H1 (cell line): Measurements from ENCODE around the gene FAM174B. TPM values are rescaled to one million over a fixed set of nuclear protein-coding genes. Genes with fewer than 3 reads are reported as not detected.

Experiments
- CTCF ChIA-PET: fragments of 300-600 bp; sonication (Branson Sonifier 250); formaldehyde crosslinking; loops from one replicate; lab custom pipeline; 2021; ENCODE audit not compliant: partially characterized antibody; lab: Charles Lee
- POLR2A ChIA-PET: fragments of 300-600 bp; sonication (Branson Sonifier 250); formaldehyde crosslinking; loops from one replicate; lab custom pipeline; 2021; ENCODE audit warnings: inconsistent platforms; ENCODE audit not compliant: partially characterized antibody; lab: Charles Lee
- DNase-seq, 2 experiments: peaks; one replicate each; pipeline versions ENCODE4 v3.0.0 to v3.0.0-alpha.2; 2010 to 2022; ENCODE audit warnings: low spot score in 2 of 2, low read depth in 1 of 2, mixed read lengths in 1 of 2
- FAIRE-seq: peaks from 2 replicates; lab custom pipeline; 2011; peaks lifted over from hg19 to GRCh38; lab: Jason Lieb, UNC
- H2AFZ ChIP-seq: 2 replicates; pipeline ENCODE4 v1.8.1; 2012; ENCODE audit warnings: low read length, inconsistent platforms
- H2AK5ac ChIP-seq: 2 replicates; pipeline ENCODE4 v1.6.1; 2013; ENCODE audit warnings: low read depth, low read length
- H2BK120ac ChIP-seq: replicated peaks from 2 replicates; pipeline ENCODE3; 2013; ENCODE audit warnings: low read depth, low read length, inconsistent platforms
- H2BK12ac ChIP-seq: 2 replicates; pipeline ENCODE4 v1.6.1; 2013; ENCODE audit warnings: low read depth, low read length
- H2BK15ac ChIP-seq: 2 replicates; pipeline ENCODE4 v1.6.1; 2013; ENCODE audit warnings: low read length
- H2BK20ac ChIP-seq: 2 replicates; pipeline ENCODE4 v1.6.1; 2013; ENCODE audit warnings: low read length
- H2BK5ac ChIP-seq: 2 replicates; pipeline ENCODE4 v1.6.1; 2013; ENCODE audit warnings: low read depth, low read length
- H3K14ac ChIP-seq: 2 replicates; pipeline ENCODE4 v1.6.1; 2013; ENCODE audit warnings: inconsistent platforms; ENCODE audit not compliant: insufficient read length
- H3K18ac ChIP-seq: 2 replicates; pipeline ENCODE4 v1.6.1; 2013; ENCODE audit warnings: low read length; ENCODE audit errors: extremely low read depth
- H3K23ac ChIP-seq: 2 replicates; pipeline ENCODE4 v1.6.1; 2013; ENCODE audit warnings: inconsistent platforms; ENCODE audit not compliant: insufficient read length
- H3K23me2 ChIP-seq: 2 replicates; pipeline ENCODE4 v1.6.1; 2013; ENCODE audit warnings: low read depth, low read length
- H3K27ac ChIP-seq: 2 replicates; pipeline ENCODE4 v1.6.1; 2011; ENCODE audit warnings: low read depth, low read length, inconsistent platforms
- H3K27me3 ChIP-seq, 4 experiments: replicated peaks in 1 of 4; 1 replicate in 1 of 4; 2 replicates in 3 of 4; pipeline versions ENCODE4 v1.6.1 to v1.8.1; 2011 to 2013; ENCODE audit warnings: low read length in 3 of 4, mild to moderate bottlenecking in 3 of 4, inconsistent platforms in 2 of 4, mixed read lengths in 2 of 4, moderate library complexity in 1 of 4; ENCODE audit not compliant: control insufficient read depth in 3 of 4, insufficient read depth in 3 of 4; ENCODE audit errors: extremely low read depth in 1 of 4
- H3K36me3 ChIP-seq, 4 experiments: 2 replicates each; pipeline versions ENCODE4 v1.6.1 to v1.8.1; 2011 to 2013; ENCODE audit warnings: mild to moderate bottlenecking in 4 of 4, low read length in 3 of 4, moderate library complexity in 2 of 4, control low read depth in 1 of 4, inconsistent platforms in 1 of 4; ENCODE audit not compliant: insufficient read depth in 4 of 4, control insufficient read depth in 2 of 4
- H3K4ac ChIP-seq: replicated peaks from 2 replicates; pipeline ENCODE3; 2013; ENCODE audit warnings: low read length, low read depth, mixed read lengths, inconsistent platforms; ENCODE audit not compliant: insufficient read length
- H3K4me1 ChIP-seq, 4 experiments: replicated peaks in 1 of 4; 1 replicate in 1 of 4; 2 replicates in 3 of 4; pipeline versions ENCODE4 v1.6.1 to v1.8.1; 2011 to 2013; ENCODE audit warnings: low read length in 3 of 4, inconsistent platforms in 2 of 4, mixed read lengths in 1 of 4; ENCODE audit not compliant: insufficient read depth in 4 of 4, control insufficient read depth in 3 of 4
- H3K4me2 ChIP-seq, 2 experiments: 2 replicates each; pipeline versions ENCODE4 v1.6.1 to v1.8.1; 2011 to 2013; ENCODE audit warnings: low read depth in 2 of 2, low read length in 2 of 2, control low read depth in 1 of 2, inconsistent platforms in 1 of 2, mild to moderate bottlenecking in 1 of 2; ENCODE audit not compliant: insufficient read depth in 1 of 2
- H3K4me3 ChIP-seq, 4 experiments: fragments of 200-600, 300-600 bp in 1 of 4; sonication (generic), shearing (Covaris generic), sonication (Bioruptor Twin) in 1 of 4; 2 replicates each; pipeline versions ENCODE4 v1.5.1 to v1.8.1; 2011 to 2016; ENCODE audit warnings: low read length in 4 of 4, low read depth in 3 of 4, control low read depth in 2 of 4, inconsistent platforms in 2 of 4, mild to moderate bottlenecking in 2 of 4, mixed read lengths in 1 of 4, moderate library complexity in 1 of 4; ENCODE audit not compliant: insufficient read depth in 2 of 4; ENCODE audit errors: extremely low read depth in 1 of 4
- H3K56ac ChIP-seq: replicated peaks from 2 replicates; pipeline ENCODE3; 2013; ENCODE audit warnings: low read depth, mild to moderate bottlenecking, mixed read lengths, low read length, inconsistent platforms; ENCODE audit not compliant: insufficient read length
- H3K79me1 ChIP-seq: 2 replicates; pipeline ENCODE4 v1.6.1; 2013; ENCODE audit warnings: low read depth, low read length, control low read depth
- H3K79me2 ChIP-seq, 2 experiments: 2 replicates each; pipeline versions ENCODE4 v1.6.1 to v1.8.1; 2012 to 2013; ENCODE audit warnings: low read length in 2 of 2, mild to moderate bottlenecking in 2 of 2, inconsistent platforms in 1 of 2; ENCODE audit not compliant: insufficient read depth in 2 of 2, control insufficient read depth in 1 of 2
- H3K9ac ChIP-seq, 4 experiments: replicated peaks in 1 of 4; 1 replicate in 1 of 4; 2 replicates in 3 of 4; pipeline versions ENCODE4 v1.6.1 to v1.8.1; 2011 to 2013; ENCODE audit warnings: low read depth in 3 of 4, low read length in 3 of 4, control low read depth in 2 of 4, mild to moderate bottlenecking in 2 of 4, moderate library complexity in 2 of 4, inconsistent platforms in 1 of 4; ENCODE audit errors: extremely low read depth in 1 of 4
- H3K9me3 ChIP-seq, 2 experiments: 2 replicates each; pipeline versions ENCODE4 v1.6.1 to v1.8.1; 2012 to 2013; ENCODE audit warnings: mild to moderate bottlenecking in 2 of 2, moderate library complexity in 2 of 2, control low read depth in 1 of 2, inconsistent platforms in 1 of 2, low read depth in 1 of 2, low read length in 1 of 2, mixed read lengths in 1 of 2; ENCODE audit not compliant: insufficient read depth in 2 of 2
- H4K20me1 ChIP-seq, 2 experiments: replicated peaks in 1 of 2; 2 replicates each; pipeline versions ENCODE3 to v1.8.1; 2011 to 2013; ENCODE audit warnings: inconsistent platforms in 2 of 2, low read length in 2 of 2, mild to moderate bottlenecking in 1 of 2; ENCODE audit not compliant: insufficient read depth in 2 of 2, control insufficient read depth in 1 of 2
- H4K5ac ChIP-seq: 2 replicates; pipeline ENCODE4 v1.6.1; 2013; ENCODE audit warnings: low read length, low read depth, mixed read lengths, inconsistent platforms; ENCODE audit not compliant: insufficient read length
- H4K8ac ChIP-seq: 2 replicates; pipeline ENCODE4 v1.8.0; 2013; ENCODE audit warnings: mild to moderate bottlenecking, moderate library complexity, low read length, inconsistent platforms; ENCODE audit not compliant: insufficient read depth; ENCODE audit errors: extremely low read depth
- H4K91ac ChIP-seq: replicated peaks from 2 replicates; pipeline ENCODE3; 2013; ENCODE audit warnings: low read length, mixed read lengths, inconsistent platforms; ENCODE audit not compliant: insufficient read length
- CBX8 ChIP-seq: fragments of 300-800, 300-1000 bp; sonication (generic); IDR thresholded peaks from 2 replicates; pipeline ENCODE4 v1.7.1; 2016; ENCODE audit warnings: low read depth, low read length, borderline replicate concordance
- FOSL1 ChIP-seq: IDR thresholded peaks from 2 replicates; pipeline ENCODE4 v1.6.1; 2011; ENCODE audit warnings: mild to moderate bottlenecking, low read depth, low read length, moderate library complexity; ENCODE audit not compliant: insufficient read depth
- RAD21 ChIP-seq, 2 experiments: IDR thresholded peaks in 1 of 2; conservative IDR thresholded peaks in 1 of 2; 2 replicates each; pipeline ENCODE4 v1.6.1; 2011; ENCODE audit warnings: low read depth in 2 of 2, low read length in 2 of 2, improper control_type of control experiment in 1 of 2, inconsistent platforms in 1 of 2, mild to moderate bottlenecking in 1 of 2, moderate library complexity in 1 of 2
- SIN3A ChIP-seq, 2 experiments: IDR thresholded peaks in 1 of 2; conservative IDR thresholded peaks in 1 of 2; 2 replicates each; pipeline ENCODE4 v1.6.1; 2011 to 2012; ENCODE audit warnings: low read length in 2 of 2, improper control_type of control experiment in 1 of 2, low read depth in 1 of 2, mild to moderate bottlenecking in 1 of 2
- WGBS, 2 experiments: shearing (Covaris generic) in 1 of 2; methylation state at CpG; one replicate each; pipeline versions ENCODE4 v1.1.6 to v1.1.7; 2013 to 2015; ENCODE audit warnings: low lambda C conversion rate in 2 of 2, mixed read lengths in 2 of 2, inconsistent platforms in 1 of 2, low coverage in 1 of 2, missing lambda C conversion rate in 1 of 2; ENCODE audit not compliant: insufficient replicate concordance in 2 of 2, insufficient coverage in 1 of 2, insufficient read length in 1 of 2; ENCODE audit errors: extremely low coverage in 1 of 2, missing lambda C conversion rate in 1 of 2; 5-methylcytosine and 5-hydroxymethylcytosine counted together
- polyA plus RNA-seq, 7 experiments: library from polyadenylated mRNA; depleted of rRNA in 3 of 7; stranded (reverse) in 5 of 7; unstranded in 2 of 7; fragments of >200 nt in 5 of 7; fragments of 200-250 nt in 2 of 7; gene quantifications; 1 replicate in 5 of 7; 2 replicates in 1 of 7; 4 replicates in 1 of 7; pipeline versions ENCODE4 v1.2.1 to v1.2.3, GENCODE V29; 2011 to 2013; ENCODE audit warnings: missing spikeins in 2 of 7, mixed read lengths in 2 of 7
- total RNA-seq: library from RNA; stranded (reverse); fragmentation: NEBNext Ultra II Directional; extraction: Animal tissue kit (Norgen Biotek cat#: 25700); gene quantifications from 2 replicates; pipeline ENCODE4 v1.2.1, GENCODE V29; 2021
- TF ChIP-seq, protein P1 (sequence below): IDR thresholded peaks from 2 replicates; pipeline ENCODE4 v1.6.1; 2012; ENCODE audit warnings: inconsistent platforms

FAM174B gene
- total and polyA plus RNA-seq, 2 of the 8 experiments (the other 6 are each of a cell fraction or from before 2014, with no cell fraction given), result 9.3 to 35.2 TPM

DNA sequence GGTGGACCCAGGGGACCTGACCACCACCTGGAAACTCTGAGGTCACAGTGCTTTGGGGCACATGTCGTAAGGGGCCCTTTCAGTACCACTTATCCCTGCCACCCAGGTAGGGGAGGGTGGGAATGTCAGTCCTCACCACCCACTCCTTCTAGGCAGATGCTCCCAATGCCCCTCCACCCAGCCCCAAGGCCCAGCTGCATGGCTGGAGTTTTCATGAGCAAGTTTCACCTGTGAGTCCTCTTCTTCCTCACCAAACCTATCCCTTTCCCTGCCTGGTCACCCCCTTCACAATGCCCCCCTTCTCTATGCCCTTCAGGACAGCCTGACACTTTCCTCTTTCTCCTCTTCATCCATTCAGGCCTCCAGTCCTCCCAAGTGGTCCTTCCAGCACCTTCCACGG is 9.8 kb downstream of the FAM174B start:
- peak overlapping the region; percentile 9; the same call in 1 of the 2 replicates for H3K27ac ChIP-seq
- H2BK12ac ChIP-seq, result peak overlapping the region; percentile 99
- 47% methylated on average over 2 of the region's 2 CpGs; no CpG with 5 or more reads in 1 of the 2 experiments for WGBS, 2 experiments
- H3K79me2 ChIP-seq, result peaks cover 5 to 61% of the 10 kb centered on the region in 2 experiments; a peak in 3 of 4 replicates
- H3K9ac ChIP-seq, result no peak overlapping the region
- H4K20me1 ChIP-seq, result no peaks in the 10 kb centered on the region
- DNase-seq (no peak), FAIRE-seq (no peak)
- H2BK15ac ChIP-seq, result peak overlapping the region; percentile 73; the same call in 1 of the 2 replicates
- H3K4ac ChIP-seq, result peak overlapping the region; percentile 39
- H3K79me1 ChIP-seq, result peaks cover 10% of the 10 kb centered on the region
- H4K5ac ChIP-seq, result peak overlapping the region; percentile 19
- H3K56ac ChIP-seq, result no peak overlapping the region
- no peaks in the 10 kb centered on the region for H3K23me2 ChIP-seq
- H2AK5ac ChIP-seq, result peak overlapping the region; percentile 98; the same call in 1 of the 2 replicates
- H3K14ac ChIP-seq, result no peak overlapping the region
- peak overlapping the region; percentile 77 for H4K91ac ChIP-seq
- H2BK5ac ChIP-seq, result peak overlapping the region; percentile 99; the same call in 1 of the 2 replicates
- ChIA-PET CTCF (interaction anchor here (0.8 to 2.0 kb wide), 5 partner anchors 9 to 255 kb away, joined by 3 to 7 read pairs (median 3); no protein-coding TSS in a partner anchor), POLR2A (no interaction called here)
- no peaks in the 10 kb centered on the region for H3K36me3 ChIP-seq
- H3K4me3 ChIP-seq, result no peak overlapping the region
- H3K27me3 ChIP-seq, result no peaks in the 10 kb centered on the region
- H2BK20ac ChIP-seq, result peak overlapping the region; percentile 100
- no peak overlapping the region for H3K4me2 ChIP-seq
- H3K23ac ChIP-seq, result no peak overlapping the region
- no peak overlapping the region for H4K8ac ChIP-seq
- H2AFZ ChIP-seq, result no peak overlapping the region
- H3K18ac ChIP-seq, result peak overlapping the region; percentile 93
- peaks cover 10 to 34% (median 28%) of the 10 kb centered on the region in 4 experiments for H3K4me1 ChIP-seq
- H2BK120ac ChIP-seq, result peak overlapping the region; percentile 71
- no peaks in the 10 kb centered on the region for H3K9me3 ChIP-seq
- no peak for TF ChIP-seq FOSL1
- TF ChIP-seq, protein P1, sequence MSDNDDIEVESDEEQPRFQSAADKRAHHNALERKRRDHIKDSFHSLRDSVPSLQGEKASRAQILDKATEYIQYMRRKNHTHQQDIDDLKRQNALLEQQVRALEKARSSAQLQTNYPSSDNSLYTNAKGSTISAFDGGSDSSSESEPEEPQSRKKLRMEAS, result no peak
- TF ChIP-seq SIN3A (conservative IDR thresholded peaks at IDR 0.05 in 1 of 2, IDR thresholded peaks at IDR 0.05 in 1 of 2; ENCODE audit: low read depth in 1 of 2, low read length in 2 of 2), result no peak
- TF ChIP-seq RAD21 (IDR thresholded peaks at IDR 0.05 in 1 of 2, conservative IDR thresholded peaks at IDR 0.05 in 1 of 2; ENCODE audit: low read depth in 2 of 2, low read length in 2 of 2), result no peak
- no peak for TF ChIP-seq CBX8
